Measurements from ENCODE around the gene PDGFB.
"Not testable (repeated sequence)": the region's sequence is repeated elsewhere in the genome, so short reads cannot be mapped to it uniquely, and the experiment has no call there.

PDGFB gene

DNA sequence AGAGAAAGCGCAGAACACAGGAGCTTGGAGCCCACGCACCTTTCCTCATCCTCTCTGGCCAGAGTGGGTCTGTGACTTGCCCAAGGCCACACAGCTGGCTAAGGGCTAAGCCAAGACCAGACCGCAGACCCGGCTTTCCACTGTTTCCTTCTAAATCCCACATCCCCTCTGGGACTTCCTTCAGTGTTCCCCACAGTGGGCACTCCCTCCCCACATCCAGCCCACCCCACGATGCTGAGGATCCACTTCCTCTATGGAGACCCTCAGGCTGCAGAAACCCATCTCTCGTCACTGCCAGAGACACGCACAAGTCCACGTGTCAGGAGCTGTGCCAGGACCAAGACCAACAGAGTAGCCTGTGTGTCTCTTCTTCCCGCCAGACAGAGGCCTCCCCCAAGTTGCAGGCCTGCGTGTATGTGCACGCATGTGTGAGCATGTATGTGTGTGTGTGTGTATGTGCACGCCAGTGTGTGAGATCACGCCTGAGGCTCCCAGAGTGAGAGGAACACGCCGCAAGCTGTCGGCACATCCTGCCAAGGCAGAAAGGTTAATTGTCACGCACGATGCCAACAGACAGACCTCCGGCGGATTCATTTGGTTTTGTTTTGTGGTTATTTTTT is 21.6 kb downstream of the PDGFB start:
- DNase-seq: no peak

GRCh38 chr22:39221999-39222686 is 22.6 kb downstream of the PDGFB start:
- DNase-seq: no peak

DNA sequence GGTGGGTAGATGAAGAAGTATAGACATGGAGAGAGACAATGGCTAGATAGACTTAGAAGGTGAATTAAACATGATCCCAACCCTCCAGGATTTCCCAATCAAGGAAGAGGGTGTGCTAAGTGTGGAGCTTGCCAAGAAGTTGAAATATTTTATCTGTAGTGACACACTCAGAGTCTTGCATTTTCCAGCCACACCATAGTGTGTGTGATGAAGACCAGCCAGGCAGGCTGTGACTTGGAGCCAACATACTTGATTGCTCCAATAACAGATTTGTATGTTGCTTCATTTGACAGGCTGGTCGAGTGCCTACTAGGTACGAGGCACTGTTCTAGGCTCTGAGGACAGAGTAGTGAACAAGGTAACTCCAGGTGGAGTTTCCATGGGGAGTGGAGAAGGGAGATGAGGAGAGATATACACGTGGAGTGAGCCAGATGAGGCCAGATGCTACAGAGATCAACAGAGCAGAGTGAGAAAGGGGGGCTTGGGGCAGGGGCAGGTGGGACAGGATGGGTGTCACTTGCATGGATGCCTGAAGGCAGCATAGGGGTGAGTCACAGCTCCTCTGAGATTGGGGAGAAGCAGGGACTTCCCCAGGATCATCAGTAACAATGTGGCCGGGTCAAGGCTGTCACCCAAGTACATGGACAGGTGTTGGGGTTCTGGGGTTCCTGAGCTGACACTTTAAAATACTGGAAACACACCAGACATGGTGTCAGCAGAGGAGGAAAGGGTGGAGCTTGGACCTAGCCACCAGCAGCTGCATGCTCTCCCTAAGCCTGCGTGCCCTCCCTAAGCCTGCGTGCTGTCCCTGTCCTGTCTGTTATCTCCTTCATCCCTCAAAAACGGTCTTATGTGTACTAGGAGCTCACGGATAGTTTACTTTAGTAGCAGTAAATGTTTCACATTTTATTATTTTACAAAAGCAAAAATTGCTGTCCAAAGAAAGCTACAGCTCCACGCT is 23.6 kb downstream of the PDGFB start:
- no peak for DNase-seq

GRCh38 chr22:39220450-39220849 is 24.3 kb downstream of the PDGFB start:
- no peak for DNase-seq

DNA sequence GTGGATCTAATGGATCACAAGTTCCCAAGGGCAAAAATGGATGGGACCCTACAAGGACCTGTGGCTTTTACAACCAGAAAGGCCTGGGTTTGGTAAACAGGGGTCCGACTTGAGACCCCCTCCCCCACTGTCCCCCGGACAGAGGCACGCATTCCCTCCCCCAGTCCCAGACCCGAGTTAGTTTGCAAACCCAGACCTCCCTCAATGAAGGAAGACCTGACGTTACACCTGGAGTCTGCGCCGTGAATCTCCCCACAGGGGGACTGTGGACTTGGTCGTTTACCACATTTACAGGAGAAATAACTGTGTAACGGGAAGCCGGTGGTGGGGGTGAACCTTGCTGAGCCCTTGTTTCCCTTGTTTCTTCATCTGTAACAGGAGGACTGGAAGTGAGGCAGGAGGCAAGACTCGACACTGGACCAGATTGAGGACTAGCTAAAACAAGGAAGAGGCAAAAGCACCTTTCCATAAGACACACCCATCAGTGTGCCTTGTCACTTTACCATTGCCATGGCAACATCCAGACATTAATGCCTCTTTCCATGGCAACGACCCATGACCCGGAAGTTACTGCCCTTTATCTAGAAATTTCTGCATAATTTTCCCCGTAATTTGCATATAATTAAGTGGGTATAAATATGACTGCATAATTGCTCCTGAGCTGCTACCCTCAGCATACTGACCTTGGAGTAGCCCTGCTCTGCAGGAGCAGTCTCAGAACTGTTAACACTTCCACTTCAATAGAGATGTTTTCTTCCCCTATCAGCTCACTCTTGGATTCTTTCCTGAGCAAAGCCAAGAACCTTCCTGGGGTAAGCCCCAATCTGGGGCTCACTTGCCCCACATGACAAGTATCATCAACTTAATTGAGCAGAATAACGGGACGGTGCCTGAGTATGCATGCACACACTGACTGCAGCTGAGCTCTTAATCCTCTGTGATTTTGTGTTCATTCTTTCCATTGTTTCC is 25.4 kb downstream of the PDGFB start:
- DNase-seq: peak; percentile 20

GRCh38 chr22:39218432-39218831 is 26.4 kb downstream of the PDGFB start:
- not testable (repeated sequence) for DNase-seq

- DNase-seq: no peak
Measured at GRCh38 chr22:39216143-39216490, 28.7 kb downstream of the PDGFB start.

- no peak for DNase-seq
Measured at GRCh38 chr22:39215426-39216142, 29.2 kb downstream of the PDGFB start.

- no peak for DNase-seq
Measured at GRCh38 chr22:39215070-39215396, 29.7 kb downstream of the PDGFB start.

- DNase-seq: no peak
Measured at GRCh38 chr22:39214383-39215069, 30.3 kb downstream of the PDGFB start.

- DNase-seq: no peak
Measured at GRCh38 chr22:39214006-39214382, 30.8 kb downstream of the PDGFB start.

GRCh38 chr22:39212721-39213376 is 31.9 kb downstream of the PDGFB start:
- no peak for DNase-seq

GRCh38 chr22:39209756-39210155 is 35.0 kb downstream of the PDGFB start:
- DNase-seq: no peak

GRCh38 chr22:39208013-39208680 is 36.6 kb downstream of the PDGFB start:
- DNase-seq: no peak

- DNase-seq: no peak
Measured at GRCh38 chr22:39207141-39208012, 37.4 kb downstream of the PDGFB start.

DNA sequence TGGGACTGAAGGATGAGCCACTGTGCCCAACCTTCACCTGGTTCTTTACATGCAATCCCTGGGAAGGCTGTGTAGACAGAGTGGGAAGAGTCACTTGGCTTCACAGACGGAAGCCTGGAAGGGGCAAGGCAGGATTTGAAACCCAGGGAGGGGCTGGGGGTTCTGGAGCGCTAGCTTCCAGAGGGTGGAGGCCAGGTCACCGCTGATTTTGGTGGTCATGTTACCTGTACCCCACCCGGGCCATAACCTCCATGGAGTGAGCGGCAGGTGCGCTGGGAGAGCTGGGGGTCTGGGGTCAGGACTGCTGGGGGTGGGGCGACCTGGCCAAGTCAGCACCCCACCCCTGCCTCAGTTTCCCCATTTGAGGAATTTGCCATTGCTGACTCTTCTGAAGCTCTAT is 38.3 kb downstream of the PDGFB start:
- no peak for DNase-seq

GRCh38 chr22:39205344-39206021 is 39.3 kb downstream of the PDGFB start:
- no peak for DNase-seq

DNA sequence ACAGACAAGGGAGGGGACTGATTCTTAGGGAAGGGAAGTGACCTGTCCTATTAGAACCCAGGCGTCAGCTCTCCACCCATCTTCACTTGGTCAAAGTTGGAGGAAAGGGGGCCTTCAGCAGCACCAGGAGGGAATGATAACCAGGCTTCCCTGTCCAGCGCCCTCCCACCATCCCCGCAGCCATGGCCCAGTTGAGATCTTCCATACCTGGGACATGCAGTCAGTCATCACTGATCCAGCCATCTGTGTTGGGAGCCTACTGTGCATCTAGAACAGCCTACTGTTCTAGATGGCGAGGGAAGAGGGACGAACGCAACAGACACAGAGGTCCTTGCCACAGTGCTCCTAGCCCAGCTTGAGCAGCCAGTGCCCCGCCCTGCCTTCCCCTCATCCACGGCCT is 40.6 kb downstream of the PDGFB start:
- no peak for DNase-seq

- no peak for DNase-seq
Measured at GRCh38 chr22:39197578-39197977, 47.2 kb downstream of the PDGFB start.
